Spinal cord (tissue), 4 donors: ENCODE results near the gene MALT1. TPM values are rescaled to one million over a fixed set of nuclear protein-coding genes. Genes with fewer than 3 reads are reported as not detected.

Experiments used
- polyA plus RNA-seq, 2 donors: library from polyadenylated mRNA; unstranded; fragments of 120-200 nt; gene quantifications; one replicate each; pipeline ENCODE4 v1.2.1, GENCODE V29; 2013; ENCODE audit not compliant: insufficient read length in 2 of 2
- total RNA-seq, 2 donors: library from RNA; depleted of rRNA in 1 of 2; stranded (reverse); fragments of 120-200 nt in 1 of 2; fragments of >200 nt in 1 of 2; gene quantifications; one replicate each; pipeline versions ENCODE4 v1.2.3 to v1.2.4, GENCODE V29; 2013 to 2014

MALT1 gene
- total and polyA plus RNA-seq, 4 donors: 17.1 to 32.0 (median 23.3) TPM

Other genes with a start within 250 kb of the MALT1 start
- 1 to 10 TPM in 1 of 2 donors, under 1 TPM in 1; 0.30 to 1.7 TPM for gene ALPK2, start 42.4 kb upstream of the MALT1 start, total RNA-seq
- under 1 TPM; 0.29 to 0.36 TPM for gene ALPK2, start 42.4 kb upstream of the MALT1 start, polyA plus RNA-seq
- gene ZNF532, start 193.4 kb downstream of the MALT1 start, total RNA-seq: 100 to 1,000 TPM; 106 to 118 TPM
- 100 to 1,000 TPM; 126 to 147 TPM for gene ZNF532, start 193.4 kb downstream of the MALT1 start, polyA plus RNA-seq